Measurements from ENCODE around the gene CELF2. TPM values are rescaled to one million over a fixed set of nuclear protein-coding genes. Genes with fewer than 3 reads are reported as not detected.

CELF2 gene
- total RNA-seq, 1 experiment from 2014 or later = 28.7 TPM

DNA sequence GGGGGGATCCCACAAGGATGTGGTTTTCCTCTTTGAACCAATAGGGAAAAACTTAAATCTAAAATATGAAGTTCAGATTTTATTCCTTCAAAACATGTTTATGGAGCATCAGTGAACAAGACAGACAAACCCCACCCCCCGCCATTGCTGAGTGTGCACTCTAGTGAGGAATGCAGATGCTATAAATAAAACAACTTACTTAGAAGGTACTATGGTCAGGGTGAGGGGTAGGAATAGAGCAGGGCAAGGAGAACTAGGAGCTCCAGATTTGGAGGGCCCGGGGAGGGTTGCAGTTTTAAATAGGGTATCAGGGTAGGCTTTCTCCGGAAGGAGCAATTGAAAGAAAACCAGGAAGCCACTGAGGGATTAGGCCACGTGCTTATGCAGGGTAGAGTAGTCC is 47.9 kb downstream of the CELF2 start:
- H3K4ac ChIP-seq (ENCODE audit: low read depth, low read length) = no peak overlapping the region
- H3K9me3 ChIP-seq (ENCODE audit: control insufficient read depth, low read depth, low read length) = no peaks in the 10 kb centered on the region
- H3K18ac ChIP-seq (ENCODE audit: insufficient read length, low read depth, low read length) = no peak overlapping the region
- no peak overlapping the region for H3T11ph ChIP-seq (ENCODE audit: low read length)
- no peaks in the 10 kb centered on the region for H4K20me1 ChIP-seq (ENCODE audit: control insufficient read depth, insufficient read depth, insufficient read length)
- no peak overlapping the region for H2AFZ ChIP-seq (ENCODE audit: low read length)
- H3K4me1 ChIP-seq (ENCODE audit: insufficient read depth, low read length) = no peaks in the 10 kb centered on the region
- no peak overlapping the region for H3K27ac Mint-ChIP-seq
- no peaks in the 10 kb centered on the region for H3K79me2 ChIP-seq (ENCODE audit: insufficient read depth, low read length)
- H3K27ac ChIP-seq (ENCODE audit: insufficient read length, low read depth, low read length) = no peak overlapping the region
- H3K9me3 Mint-ChIP-seq = peaks cover 6 to 10% of the 10 kb centered on the region in 2 experiments; a peak in 4 of 5 replicates
- WGBS (ENCODE audit: extremely low coverage, insufficient read length, low lambda C conversion rate) = no CpG with 5 or more reads among the region's 4 CpGs
- no peak overlapping the region for H4K8ac ChIP-seq (replicated peaks; ENCODE audit: insufficient read length, low read depth, low read length)
- H3K14ac ChIP-seq (ENCODE audit: insufficient read depth, low read length) = no peak overlapping the region
- H2AK5ac ChIP-seq (ENCODE audit: insufficient read length, low read length) = no peak overlapping the region
- no peak overlapping the region for H2BK5ac ChIP-seq (ENCODE audit: insufficient read length, low read length)
- no peaks in the 10 kb centered on the region for H3K79me1 ChIP-seq (ENCODE audit: insufficient read depth, low read depth, low read length, poor library complexity, severe bottlenecking)
- DNase-seq = no peak
- H3K56ac ChIP-seq (ENCODE audit: insufficient read length, low read depth, low read length) = no peak overlapping the region
- no peak overlapping the region for H2BK120ac ChIP-seq (ENCODE audit: low read depth, low read length, poor library complexity, severe bottlenecking)
- H3K4me1 Mint-ChIP-seq = peaks cover 8 to 10% of the 10 kb centered on the region in 2 experiments
- peaks cover 0 to 16% (median 4%) of the 10 kb centered on the region in 3 experiments; a peak in 6 of 7 replicates for H3K36me3 Mint-ChIP-seq (ENCODE audit: insufficient read depth in 1 of 3, low read depth in 3 of 3)
- no peaks in the 10 kb centered on the region for H3K23me2 ChIP-seq (ENCODE audit: insufficient read length, low read depth, low read length, poor library complexity, severe bottlenecking)
- no peaks in the 10 kb centered on the region for H3K27me3 ChIP-seq (ENCODE audit: insufficient read depth, low read length)
- no peaks in the 10 kb centered on the region for H3K27me3 Mint-ChIP-seq (ENCODE audit: low read depth)
- no peak overlapping the region for H3K23ac ChIP-seq (ENCODE audit: insufficient read length, low read depth, low read length)
- H3K4me2 ChIP-seq (ENCODE audit: insufficient read depth, insufficient read length, low read length) = no peak overlapping the region
- H4K5ac ChIP-seq (ENCODE audit: insufficient read length, low read depth, low read length) = no peak overlapping the region
- no peak overlapping the region for H2BK12ac ChIP-seq (ENCODE audit: insufficient read length, low read depth, low read length)
- no peak overlapping the region for H3K4me3 Mint-ChIP-seq
- TF ChIP-seq, protein P1, sequence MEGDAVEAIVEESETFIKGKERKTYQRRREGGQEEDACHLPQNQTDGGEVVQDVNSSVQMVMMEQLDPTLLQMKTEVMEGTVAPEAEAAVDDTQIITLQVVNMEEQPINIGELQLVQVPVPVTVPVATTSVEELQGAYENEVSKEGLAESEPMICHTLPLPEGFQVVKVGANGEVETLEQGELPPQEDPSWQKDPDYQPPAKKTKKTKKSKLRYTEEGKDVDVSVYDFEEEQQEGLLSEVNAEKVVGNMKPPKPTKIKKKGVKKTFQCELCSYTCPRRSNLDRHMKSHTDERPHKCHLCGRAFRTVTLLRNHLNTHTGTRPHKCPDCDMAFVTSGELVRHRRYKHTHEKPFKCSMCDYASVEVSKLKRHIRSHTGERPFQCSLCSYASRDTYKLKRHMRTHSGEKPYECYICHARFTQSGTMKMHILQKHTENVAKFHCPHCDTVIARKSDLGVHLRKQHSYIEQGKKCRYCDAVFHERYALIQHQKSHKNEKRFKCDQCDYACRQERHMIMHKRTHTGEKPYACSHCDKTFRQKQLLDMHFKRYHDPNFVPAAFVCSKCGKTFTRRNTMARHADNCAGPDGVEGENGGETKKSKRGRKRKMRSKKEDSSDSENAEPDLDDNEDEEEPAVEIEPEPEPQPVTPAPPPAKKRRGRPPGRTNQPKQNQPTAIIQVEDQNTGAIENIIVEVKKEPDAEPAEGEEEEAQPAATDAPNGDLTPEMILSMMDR (conservative IDR thresholded peaks at IDR 0.05) = no peak
- H2BK20ac ChIP-seq (ENCODE audit: low read depth, low read length, poor library complexity, severe bottlenecking) = no peak overlapping the region
- no peak overlapping the region for H2BK15ac ChIP-seq (ENCODE audit: low read depth, low read length)
- H4K91ac ChIP-seq (ENCODE audit: insufficient read length, low read depth, low read length) = no peak overlapping the region
- no peak overlapping the region for H3K9ac ChIP-seq (ENCODE audit: extremely low read depth, insufficient read length, low read length)
